Fibroblast of skin of scalp (primary cell): ENCODE measurements around the gene TYW1B.
"Not testable (repeated sequence)": the region's sequence is repeated elsewhere in the genome, so short reads cannot be mapped to it uniquely, and the experiment has no call there.

Experiments
- DNase-seq: peaks from one replicate; pipeline ENCODE4 v3.0.0-alpha.2; 2013

Gene TYW1B

DNA sequence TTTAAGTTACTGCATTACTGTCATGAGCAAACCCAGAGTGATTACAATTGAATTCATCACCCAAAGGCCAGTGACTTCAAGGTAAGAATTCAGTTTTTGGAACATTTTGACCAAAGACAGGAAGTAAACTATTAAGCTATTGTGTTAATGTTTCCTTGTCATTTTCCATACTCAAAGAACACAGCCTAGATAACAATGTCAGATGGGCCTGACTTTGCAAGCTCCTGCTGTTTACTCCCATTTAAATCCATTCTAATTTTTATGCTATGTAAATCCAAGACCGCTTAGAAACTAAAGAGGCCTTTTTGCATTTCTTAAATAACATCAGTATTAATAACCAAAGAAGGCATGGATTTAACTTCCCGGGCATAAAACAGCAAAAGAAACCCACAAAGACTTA, 136.6 kb downstream of the TYW1B start:
- not testable (repeated sequence) for DNase-seq

DNA sequence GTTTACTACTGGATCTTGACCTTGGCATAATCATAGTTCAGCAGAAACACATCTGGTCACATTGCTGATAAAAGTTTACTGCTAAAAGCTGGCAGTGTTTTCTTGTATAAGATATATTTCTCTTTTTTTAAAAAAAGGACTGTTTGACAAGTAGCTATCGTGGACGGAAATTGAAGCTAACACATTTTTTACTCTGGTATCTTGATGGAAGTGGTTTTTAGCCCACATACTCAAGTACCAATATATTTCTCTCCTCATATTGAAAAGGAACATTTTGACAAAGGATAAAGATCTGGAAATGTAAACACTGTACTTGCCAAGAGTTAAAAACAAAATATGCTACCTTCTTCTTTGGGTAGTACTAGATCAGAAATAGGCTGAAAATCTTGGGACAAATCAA, 137.8 kb downstream of the TYW1B start:
- not testable (repeated sequence) for DNase-seq

DNA sequence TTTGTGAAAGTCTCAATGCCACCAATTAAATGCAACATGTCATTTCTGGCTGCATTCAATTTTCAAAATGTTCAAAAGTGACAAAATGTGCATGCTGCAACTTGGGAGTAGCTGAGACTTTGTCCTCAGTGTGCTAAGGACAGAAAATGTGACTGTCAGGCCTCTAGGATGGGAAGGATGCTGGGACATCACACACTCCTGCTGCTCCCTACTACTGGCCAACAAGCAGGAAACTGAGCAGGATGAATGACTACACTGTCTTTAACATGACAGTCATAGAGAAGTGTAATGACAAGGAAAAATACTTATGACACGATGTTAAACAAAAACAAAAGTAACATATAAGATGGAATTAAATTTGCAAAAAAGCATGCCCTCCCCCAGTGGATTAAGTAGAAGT, 138.7 kb downstream of the TYW1B start:
- DNase-seq = not testable (repeated sequence)

DNA sequence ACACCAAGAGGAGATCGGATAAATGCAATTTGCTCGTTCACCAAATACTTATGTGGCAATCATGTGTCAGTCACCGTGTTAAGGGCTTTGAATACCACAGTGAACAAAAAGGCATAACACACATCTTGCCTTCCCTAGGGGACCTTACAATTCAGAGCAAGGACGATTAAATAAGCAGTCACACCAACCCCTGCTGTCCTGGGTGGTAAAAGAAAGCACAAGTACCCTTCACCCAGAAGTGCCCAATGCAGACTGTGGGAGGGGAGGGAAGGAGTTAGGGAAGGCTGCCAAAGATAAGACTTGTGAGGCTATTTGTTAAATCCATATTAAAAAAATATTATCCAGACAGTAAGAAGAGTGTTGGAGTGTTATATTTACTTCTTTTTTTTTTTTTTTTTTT, 146.8 kb downstream of the TYW1B start:
- peak; percentile 8 for DNase-seq

DNA sequence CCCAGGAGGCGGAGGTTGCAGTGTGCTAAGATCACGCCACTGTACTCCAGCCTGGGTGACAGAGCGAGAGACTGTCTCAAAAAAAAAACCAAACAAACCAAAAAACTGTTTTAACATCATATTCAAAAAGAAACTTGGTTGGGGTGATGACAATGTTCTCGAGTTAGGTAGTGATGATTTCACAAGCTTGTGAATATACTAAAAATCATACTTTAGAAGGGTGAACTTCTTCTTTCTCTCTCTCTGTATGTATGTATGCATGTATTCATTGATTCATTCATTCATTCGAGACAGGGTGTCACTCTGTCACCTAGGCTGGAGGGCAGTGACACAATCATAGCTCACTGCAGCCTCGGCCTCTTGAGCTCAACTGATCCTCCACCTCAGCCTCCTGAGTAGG, 151.1 kb downstream of the TYW1B start:
- DNase-seq = not testable (repeated sequence)

DNA sequence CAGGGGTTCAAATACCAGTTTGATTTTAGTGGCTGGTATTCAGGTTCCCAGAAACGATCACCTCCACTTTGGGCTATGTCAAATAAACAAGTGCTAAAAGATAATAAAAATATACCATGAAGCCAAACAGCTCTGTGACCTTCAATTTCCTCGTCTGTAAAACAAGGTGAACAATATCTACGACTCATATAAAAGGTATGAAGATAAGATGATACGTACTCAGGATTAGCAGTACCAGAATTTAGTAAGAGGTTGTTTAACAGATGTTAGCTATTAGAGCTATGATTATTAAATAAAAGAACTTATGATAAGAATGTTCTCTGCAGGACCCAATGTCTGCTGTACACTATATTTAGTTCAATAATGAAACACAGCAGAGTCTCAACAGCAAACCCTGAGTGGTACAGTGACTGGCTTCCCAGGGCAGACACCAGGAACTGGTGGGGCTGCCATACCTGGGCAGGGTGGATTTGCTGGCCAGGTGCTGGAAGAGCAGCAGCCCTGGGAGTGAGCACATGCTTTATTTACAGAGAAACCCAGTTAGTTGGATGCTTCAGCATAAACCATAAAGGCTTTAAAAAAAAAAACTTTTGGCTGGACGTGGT, 151.8 kb downstream of the TYW1B start:
- not testable (repeated sequence) for DNase-seq

DNA sequence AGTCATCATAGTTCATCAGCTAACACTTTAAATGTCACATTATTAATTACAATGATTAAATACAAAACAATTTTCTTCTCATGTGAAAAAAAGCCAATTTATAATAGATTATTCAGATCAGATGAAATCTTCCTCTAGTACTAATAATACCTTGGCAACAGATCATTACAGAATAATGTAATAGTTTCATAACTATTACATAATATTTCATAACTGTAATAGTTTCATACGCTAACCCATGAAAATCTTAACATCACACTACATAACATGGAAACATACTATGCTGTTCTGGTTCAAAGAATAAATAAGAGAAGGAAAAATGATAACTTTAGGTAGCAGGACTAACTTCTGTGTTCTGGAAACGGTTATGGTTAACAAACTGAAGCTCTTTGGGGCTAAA, 152.3 kb downstream of the TYW1B start:
- DNase-seq = not testable (repeated sequence)

DNA sequence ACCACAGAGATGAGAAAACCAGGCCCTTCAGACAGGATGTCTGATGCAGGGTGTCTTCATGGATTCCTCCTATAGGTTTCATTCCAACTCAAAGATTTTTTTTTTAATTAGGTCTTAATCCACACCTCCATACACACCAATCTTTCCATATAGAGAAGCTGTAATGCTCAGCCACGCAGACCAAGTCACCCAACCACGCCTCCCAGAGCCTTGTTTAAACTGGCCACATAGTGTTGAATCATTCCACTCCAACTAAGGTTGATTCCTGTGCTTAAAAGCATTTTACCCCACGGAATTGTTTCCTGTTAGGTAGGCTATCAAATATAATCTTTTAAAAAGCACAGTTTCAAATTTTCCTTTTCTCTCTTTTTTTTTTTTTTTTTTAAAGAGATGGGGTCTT, 153.6 kb downstream of the TYW1B start:
- no peak for DNase-seq

DNA sequence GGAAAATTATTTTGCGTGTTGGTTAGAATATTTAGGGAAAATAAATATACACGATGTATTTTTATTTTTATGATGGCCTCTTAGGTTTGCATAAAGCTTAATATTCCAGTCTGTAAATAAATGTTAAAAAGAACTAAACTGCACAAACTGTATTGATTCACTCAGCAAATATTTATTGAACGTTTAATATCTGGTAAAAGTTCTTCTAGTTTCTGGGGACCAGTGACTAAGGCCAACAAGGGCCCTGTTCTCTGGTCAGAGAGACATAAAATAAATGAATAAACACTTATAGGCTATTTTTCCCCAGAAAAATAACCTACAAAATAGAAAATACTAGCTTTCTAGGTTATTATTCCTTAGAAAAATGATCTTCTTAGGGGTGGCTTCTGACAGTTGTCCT, 157.2 kb downstream of the TYW1B start:
- not testable (repeated sequence) for DNase-seq

DNA sequence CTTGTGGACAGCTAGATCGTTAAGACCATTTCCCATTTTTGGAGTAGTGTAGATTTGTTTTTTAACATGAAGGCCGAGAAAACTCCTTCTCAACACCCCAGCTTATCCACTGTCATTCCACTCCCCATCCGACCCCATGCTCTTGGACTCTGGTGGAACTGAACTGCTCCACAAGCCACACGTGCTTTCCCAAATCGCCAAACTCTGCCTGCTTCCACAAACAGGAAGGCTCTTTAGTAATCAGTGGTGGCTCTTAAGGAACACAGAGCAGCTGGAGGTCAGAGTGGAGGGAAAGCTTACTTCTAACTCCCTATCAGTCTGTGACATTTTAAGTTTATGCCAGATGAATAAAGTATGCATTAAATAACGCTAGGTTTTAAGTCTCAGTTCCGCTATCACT, 159.6 kb downstream of the TYW1B start:
- DNase-seq = not testable (repeated sequence)

DNA sequence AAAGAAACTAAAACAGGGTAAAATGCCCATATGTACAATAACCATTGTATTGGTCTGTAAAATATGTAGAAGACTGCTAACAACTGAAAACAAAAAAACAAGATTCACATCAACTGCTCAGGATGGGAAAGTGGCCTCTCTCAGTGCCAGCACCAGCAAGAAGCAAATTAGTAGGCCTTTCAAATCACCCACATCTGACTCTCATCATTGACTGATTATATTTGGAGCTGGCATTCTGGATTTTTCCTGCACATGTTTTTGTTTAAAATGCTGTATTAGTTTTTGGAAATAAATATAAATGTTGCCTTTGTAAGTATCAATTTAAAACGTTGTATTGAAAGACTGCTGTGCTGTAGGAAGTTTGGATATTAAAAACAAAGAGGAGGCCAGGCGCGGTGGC, 161.0 kb downstream of the TYW1B start:
- not testable (repeated sequence) for DNase-seq

DNA sequence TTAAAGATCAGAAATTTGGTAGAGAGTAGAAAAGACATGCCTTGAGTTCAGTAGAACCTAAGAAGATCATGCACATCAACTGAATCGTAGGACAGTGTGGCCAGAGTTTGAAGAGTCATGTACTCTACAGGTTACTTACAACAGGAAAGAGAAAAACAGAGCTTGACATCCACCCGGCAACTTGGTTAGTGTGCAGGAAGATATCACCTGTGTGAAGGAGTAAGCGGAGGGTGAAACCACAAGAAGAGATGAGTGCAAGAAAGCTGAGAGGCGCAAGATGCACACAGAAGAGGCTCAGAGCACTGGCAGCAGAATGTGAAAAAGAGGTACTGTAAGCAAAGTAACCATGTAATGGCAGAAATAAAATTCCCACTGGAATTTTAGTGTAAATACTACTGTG, 179.4 kb downstream of the TYW1B start:
- DNase-seq = not testable (repeated sequence)

DNA sequence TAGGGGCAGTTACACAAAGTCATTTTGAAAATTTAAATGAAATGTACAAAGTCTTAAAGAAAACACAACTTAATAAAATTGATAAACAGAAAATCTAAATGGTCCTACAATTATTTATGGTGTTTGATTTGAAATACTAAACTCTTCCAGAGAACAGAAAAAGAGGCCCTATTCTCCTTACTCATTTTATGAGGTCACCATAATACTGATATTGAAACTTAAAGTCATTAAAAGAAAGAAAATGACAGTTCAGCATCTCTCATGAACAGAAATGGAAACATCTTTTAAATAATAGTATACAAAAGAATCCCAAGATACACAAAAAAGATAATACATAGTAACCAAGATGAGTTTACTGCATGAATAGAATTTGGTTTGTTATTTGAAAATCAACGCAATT, 184.3 kb downstream of the TYW1B start:
- DNase-seq = not testable (repeated sequence)

DNA sequence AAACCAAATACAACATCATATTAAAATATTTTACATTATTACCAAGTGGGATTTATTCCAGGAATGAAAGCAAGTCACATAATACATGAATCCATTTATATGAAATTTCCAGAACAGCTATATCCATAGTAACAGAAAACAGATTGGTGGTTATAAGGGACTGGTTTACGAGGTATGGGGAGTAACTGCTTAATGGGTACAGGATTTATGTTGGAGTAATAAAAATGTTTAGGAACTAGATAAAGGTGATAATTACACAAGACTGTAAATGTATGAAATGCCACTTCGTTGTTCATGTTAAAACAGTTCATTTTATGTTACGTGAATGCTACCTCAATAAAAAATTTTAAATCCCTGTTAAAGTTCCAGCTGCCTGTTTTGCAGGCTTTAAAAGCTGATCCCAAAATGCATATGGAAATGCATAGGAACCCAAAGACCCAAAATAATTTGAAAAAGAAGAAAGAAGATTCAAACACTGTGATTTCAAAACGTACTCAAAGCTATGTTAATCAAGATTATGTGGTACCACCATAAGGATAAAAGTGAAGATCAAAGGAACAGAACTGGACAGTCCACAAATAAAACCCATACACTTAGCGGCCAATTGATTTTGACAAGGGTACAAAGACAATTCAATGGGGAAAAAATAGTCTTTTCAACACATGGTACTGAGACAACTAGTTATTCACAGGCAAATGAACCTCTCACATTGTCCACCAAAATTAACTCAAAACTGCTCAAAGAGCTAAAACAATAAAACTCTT, 186.3 kb downstream of the TYW1B start:
- not testable (repeated sequence) for DNase-seq

DNA sequence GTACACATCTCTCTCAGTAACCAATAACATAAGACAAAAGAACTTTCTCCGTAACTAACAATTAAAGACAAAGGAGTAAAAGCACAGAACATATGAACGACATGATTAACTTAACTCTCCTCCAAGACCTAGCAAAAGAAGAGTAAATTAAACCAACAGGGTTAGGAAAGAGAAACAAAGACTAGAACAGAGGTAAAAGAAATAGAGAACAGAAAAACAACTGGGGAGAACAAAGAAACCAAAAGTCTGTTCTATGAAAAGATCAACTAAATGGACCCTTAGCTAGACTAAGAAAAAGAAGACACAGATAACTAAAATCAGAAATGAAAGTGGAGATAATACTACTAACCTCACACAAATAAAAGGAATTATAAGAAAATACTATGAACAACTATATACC, 187.3 kb downstream of the TYW1B start:
- DNase-seq = not testable (repeated sequence)

DNA sequence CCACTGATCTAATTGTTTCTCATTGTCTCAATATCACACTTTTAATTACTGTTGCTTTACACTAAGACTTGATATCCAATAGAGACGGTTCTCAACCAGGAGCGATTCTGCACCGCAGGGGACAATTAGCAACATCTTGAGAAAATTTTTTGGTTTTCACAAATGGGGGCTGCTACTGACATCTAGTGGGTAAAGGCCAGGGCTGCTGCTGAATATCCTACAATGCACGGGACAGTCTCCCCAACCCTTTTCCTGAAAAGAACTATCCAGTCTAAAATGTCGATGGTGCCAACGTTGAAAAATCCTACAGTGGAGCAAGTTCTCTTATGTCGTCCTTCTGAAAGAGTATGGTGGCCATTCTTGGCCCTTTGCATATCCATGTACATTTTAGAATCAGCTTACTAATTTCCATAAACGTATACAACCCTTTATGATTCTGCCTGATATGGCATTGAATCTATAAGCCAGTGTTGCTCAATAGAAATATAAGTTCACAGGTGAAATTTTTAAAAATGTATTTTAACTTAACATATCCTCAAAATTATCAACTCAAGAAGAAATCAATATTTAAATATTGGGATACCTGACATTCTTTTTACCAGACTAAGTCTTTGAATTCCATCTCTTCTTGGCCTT, 192.6 kb downstream of the TYW1B start:
- DNase-seq = not testable (repeated sequence)

DNA sequence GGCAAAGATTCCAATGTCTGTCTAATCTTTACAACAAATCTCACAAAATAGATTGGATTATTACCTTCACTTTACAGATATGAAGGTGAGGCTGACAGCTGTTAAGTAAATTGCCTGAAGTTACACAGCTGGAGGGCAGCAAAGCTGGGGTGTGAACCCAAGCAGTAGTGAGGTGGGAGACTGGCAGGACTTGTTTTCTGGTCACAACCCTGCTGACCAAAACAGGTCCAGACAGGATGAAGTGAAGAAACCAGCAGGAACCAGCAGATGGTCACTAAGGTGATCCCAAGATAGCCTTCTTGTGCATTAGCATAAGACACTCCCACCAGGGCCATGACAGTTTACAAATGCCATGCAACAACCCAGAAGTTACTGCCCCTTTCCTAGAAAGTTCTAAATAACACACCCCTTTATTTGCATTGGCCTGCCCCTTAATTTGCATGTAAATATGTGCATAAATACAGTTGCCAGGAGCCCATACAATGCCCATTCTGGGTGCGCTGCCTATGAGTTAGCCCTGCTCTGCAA, 195.2 kb downstream of the TYW1B start:
- not testable (repeated sequence) for DNase-seq

DNA sequence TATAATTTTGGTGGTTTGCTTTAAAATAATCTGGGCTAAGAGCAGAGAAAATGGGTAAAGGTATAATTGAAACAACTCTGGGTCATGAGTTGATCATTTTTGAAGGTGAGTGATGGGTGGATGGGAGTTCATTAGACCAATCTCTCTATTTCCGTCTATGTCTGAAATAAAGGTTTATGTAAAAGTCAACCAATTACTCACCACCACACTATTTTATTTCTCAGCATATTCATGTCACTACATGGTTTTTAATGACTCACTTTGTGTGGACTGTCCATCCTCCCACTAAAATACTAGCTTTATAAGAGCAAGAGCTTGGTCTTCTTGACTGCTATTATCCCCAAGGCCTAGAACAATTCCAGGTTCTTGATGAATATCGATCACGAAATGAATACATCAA, 199.6 kb downstream of the TYW1B start:
- DNase-seq = not testable (repeated sequence)

DNA sequence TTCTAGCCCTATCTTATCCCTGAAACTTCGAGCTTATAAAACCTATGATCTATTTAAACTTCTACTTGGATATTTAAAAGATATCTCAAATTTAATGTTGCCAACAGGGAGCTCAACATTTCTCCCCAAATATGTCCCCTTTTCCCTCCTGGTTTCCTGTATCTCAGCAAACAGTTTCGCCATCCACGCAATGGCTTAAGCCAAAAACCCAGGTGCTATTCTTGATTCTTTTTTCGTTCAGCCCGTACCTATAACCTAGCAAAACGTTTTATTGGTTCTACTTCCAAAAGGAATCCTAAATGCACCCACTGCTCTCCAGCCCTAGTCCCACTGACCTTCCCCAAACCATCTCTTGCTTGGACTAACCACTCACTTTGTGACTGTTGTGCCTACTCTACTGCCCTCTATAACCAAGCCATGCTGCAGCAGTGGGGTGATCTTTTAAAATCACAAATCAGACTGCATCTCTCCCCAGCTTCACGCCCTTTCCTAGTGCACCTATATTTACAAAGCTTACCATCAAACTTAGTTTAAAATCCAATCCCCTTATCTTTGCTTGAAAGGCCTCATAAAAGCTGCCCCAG, 201.5 kb downstream of the TYW1B start:
- not testable (repeated sequence) for DNase-seq

DNA sequence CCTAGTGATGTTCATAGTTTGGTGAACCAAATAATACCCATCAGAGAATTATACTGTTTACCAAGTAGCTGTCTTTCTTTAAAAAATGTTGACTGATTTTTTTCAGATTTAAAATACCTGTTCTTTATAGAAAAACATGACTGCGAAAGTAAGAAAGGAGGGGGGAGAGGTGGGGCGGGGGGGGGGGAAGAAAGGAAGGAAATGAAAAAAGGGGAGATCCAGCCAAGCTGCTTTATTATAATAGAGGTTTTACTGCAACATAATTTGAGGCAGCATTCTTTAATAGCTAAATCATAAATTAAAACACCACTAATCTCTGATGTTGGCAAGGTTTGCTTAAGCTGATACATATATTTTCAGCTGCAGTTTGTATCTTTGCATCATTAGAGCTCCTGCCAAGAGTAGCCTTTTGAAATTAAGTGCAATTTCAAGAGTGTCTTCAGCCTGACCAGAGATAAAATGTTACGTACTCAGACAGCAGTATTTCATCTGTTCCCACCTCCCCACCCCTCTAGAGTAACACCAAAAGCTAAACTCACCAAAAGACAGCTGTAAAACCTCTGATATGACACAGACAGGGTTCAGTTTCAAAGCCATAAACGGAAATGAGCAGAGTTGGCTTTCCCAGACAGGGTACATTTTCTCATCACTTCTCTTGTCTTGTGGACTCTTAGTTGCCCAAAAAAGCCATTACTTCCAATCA, 202.1 kb downstream of the TYW1B start:
- not testable (repeated sequence) for DNase-seq

DNA sequence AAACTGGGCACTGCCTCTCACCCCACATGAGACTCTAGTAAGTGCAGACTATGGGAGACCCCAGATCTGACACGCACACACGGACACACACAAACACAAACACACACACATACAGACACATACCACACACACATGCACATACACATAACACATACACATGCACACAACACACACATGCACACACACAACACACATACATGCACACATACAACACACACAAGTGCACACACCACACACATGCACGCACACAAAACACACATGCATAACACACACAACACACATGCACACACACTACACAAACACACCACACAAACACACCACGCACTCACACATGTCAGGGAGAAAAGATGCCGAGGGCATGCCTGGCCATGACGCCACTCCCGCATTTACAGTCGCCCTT, 205.5 kb downstream of the TYW1B start:
- DNase-seq = no peak

DNA sequence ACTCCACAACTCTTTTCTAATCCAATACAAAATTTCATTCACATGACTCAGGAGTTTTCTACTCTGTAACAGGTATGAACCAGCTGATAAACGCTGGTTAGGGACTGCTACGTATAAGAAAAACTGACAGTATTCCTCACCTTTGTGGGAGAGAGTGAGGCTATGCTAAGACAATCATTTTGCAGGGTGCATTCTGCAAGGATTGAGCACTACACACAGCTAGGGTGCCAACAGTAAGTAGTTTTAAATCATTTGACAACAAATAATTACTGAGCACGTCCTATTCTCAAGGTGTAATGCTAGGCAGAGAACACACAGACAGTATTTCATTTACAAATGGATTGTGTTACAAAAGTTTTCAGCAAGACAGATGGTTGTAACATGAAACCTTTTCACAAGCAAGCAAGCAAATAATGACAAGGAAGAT, 206.2 kb downstream of the TYW1B start:
- DNase-seq = not testable (repeated sequence)
